ENCODE measurements around the gene DHRS3. TPM values are rescaled to one million over a fixed set of nuclear protein-coding genes. Genes with fewer than 3 reads are reported as not detected.

DHRS3 gene
- polyA plus RNA-seq, 1 of the 3 experiments (the other 2 are of a cell fraction) = 44.8 TPM

- Histone ChIP-seq H3K79me2 (ENCODE audit: insufficient read depth) (no peaks in the 10 kb centered on the region), H3K9me3 (no peaks in the 10 kb centered on the region), H3K27me3 (ENCODE audit: insufficient read depth) (no peaks in the 10 kb centered on the region; the same call in 1 of the 2 replicates), H3K4me1 (ENCODE audit: control insufficient read depth in 1 of 2, insufficient read depth in 2 of 2, low read depth in 1 of 2, low read length in 1 of 2) (no peaks in the 10 kb centered on the region), H3K4me2 (no peak overlapping the region), H2AFZ (ENCODE audit: low read depth) (no peak overlapping the region), H3K9ac (no peak overlapping the region), H4K20me1 (ENCODE audit: insufficient read depth) (no peaks in the 10 kb centered on the region), H3F3A (replicated peaks; ENCODE audit: insufficient read depth) (no peaks in the 10 kb centered on the region), H3K36me3 (replicated peaks in 1 of 2; ENCODE audit: control insufficient read depth in 1 of 2, insufficient read depth in 2 of 2, low read length in 1 of 2) (no peaks in the 10 kb centered on the region), H3K9me2 (no peaks in the 10 kb centered on the region), H3K27ac (ENCODE audit: low read depth in 2 of 2, low read length in 1 of 2) (no peak overlapping the region), H3K4me3 (ENCODE audit: low read depth in 2 of 2, low read length in 1 of 2) (no peak overlapping the region)
- WGBS (ENCODE audit: low lambda C conversion rate) = 44% methylated on average over 2 of the region's 2 CpGs
- POLR2A ChIA-PET = no interaction called here
- TF ChIP-seq REST (IDR thresholded peaks at IDR 0.05; ENCODE audit: low read depth, low read length) (no peak), RAD21 (IDR thresholded peaks at IDR 0.05; ENCODE audit: low read length) (no peak), GATA2 (CRISPR knock-in tag; IDR thresholded peaks at IDR 0.05) (no peak), NRF1 (IDR thresholded peaks at IDR 0.05; ENCODE audit: low read depth, low read length) (no peak), FOSL2 (IDR thresholded peaks at IDR 0.05; ENCODE audit: borderline replicate concordance, low read depth) (no peak), CHD2 (IDR thresholded peaks at IDR 0.05; ENCODE audit: low read length, partially characterized antibody) (no peak), EZH2phosphoT487 (IDR thresholded peaks at IDR 0.05; ENCODE audit: borderline replicate concordance, low read depth) (no peak), TAF1 (IDR thresholded peaks at IDR 0.05; ENCODE audit: borderline replicate concordance, low read depth, low read length) (no peak), ZBTB33 (IDR thresholded peaks at IDR 0.05; ENCODE audit: borderline replicate concordance, low read depth) (no peak), JUND (IDR thresholded peaks at IDR 0.05) (no peak), EP300 (IDR thresholded peaks at IDR 0.05; ENCODE audit: borderline replicate concordance in 1 of 2, low read depth in 1 of 2, low read length in 1 of 2) (no peak)
- CTCF ChIA-PET = interaction anchor here (1.7 to 6.9 kb wide), 2 partner anchors 16 to 23 kb away, joined by 6 to 37 read pairs; no protein-coding TSS in a partner anchor
- DNase-seq = no peak
Observed at GRCh38 chr1:12643079-12643478, 25.1 kb upstream of the DHRS3 start.

- H4K20me1 ChIP-seq (ENCODE audit: insufficient read depth) = no peaks in the 10 kb centered on the region
- H3K4me1 ChIP-seq (ENCODE audit: control insufficient read depth in 1 of 2, insufficient read depth in 2 of 2, low read depth in 1 of 2, low read length in 1 of 2) = no peaks in the 10 kb centered on the region
- H3K4me2 ChIP-seq = no peak overlapping the region
- CTCF ChIA-PET = interaction anchor here (0.7 to 6.9 kb wide), 6 partner anchors 18 to 327 kb away, joined by 3 to 37 read pairs (median 3); no protein-coding TSS in a partner anchor
- no peak overlapping the region for H3K9ac ChIP-seq
- no peak for DNase-seq
- no peaks in the 10 kb centered on the region for H3K79me2 ChIP-seq (ENCODE audit: insufficient read depth)
- no peak overlapping the region for H2AFZ ChIP-seq (ENCODE audit: low read depth)
- H3K9me2 ChIP-seq = no peaks in the 10 kb centered on the region
- no peak overlapping the region for H3K4me3 ChIP-seq (ENCODE audit: low read depth in 2 of 2, low read length in 1 of 2)
- no peaks in the 10 kb centered on the region for H3K36me3 ChIP-seq (replicated peaks in 1 of 2; ENCODE audit: control insufficient read depth in 1 of 2, insufficient read depth in 2 of 2, low read length in 1 of 2)
- POLR2A ChIA-PET = no interaction called here
- H3K27ac ChIP-seq (ENCODE audit: low read depth in 2 of 2, low read length in 1 of 2) = no peak overlapping the region
- H3K9me3 ChIP-seq = no peaks in the 10 kb centered on the region
- H3F3A ChIP-seq (replicated peaks; ENCODE audit: insufficient read depth) = no peaks in the 10 kb centered on the region
- H3K27me3 ChIP-seq (ENCODE audit: insufficient read depth) = no peaks in the 10 kb centered on the region; the same call in 1 of the 2 replicates
- TF ChIP-seq SIN3A (IDR thresholded peaks at IDR 0.05; ENCODE audit: borderline replicate concordance, low read depth, low read length) = no peak
- TF ChIP-seq TAF1 (IDR thresholded peaks at IDR 0.05; ENCODE audit: borderline replicate concordance, low read depth, low read length) = no peak
- TF ChIP-seq TEAD4 (IDR thresholded peaks at IDR 0.05; ENCODE audit: borderline replicate concordance, insufficient read depth) = no peak
- no peak for TF ChIP-seq USF1 (IDR thresholded peaks at IDR 0.05; ENCODE audit: borderline replicate concordance, low read depth)
- TF ChIP-seq REST (IDR thresholded peaks at IDR 0.05; ENCODE audit: low read depth, low read length) = no peak
- TF ChIP-seq MAX (IDR thresholded peaks at IDR 0.05; ENCODE audit: low read depth) = no peak
- no peak for TF ChIP-seq TCF12 (IDR thresholded peaks at IDR 0.05)
- TF ChIP-seq CHD2 (IDR thresholded peaks at IDR 0.05; ENCODE audit: low read length, partially characterized antibody) = no peak
- TF ChIP-seq RCOR1 (IDR thresholded peaks at IDR 0.05; ENCODE audit: low read length) = no peak
- no peak for TF ChIP-seq GABPA (IDR thresholded peaks at IDR 0.05; ENCODE audit: low read depth)
- TF ChIP-seq JUND (IDR thresholded peaks at IDR 0.05) = no peak
Observed at GRCh38 chr1:12640958-12641272, 22.9 kb upstream of the DHRS3 start.
